ENCODE measurements around the gene SNX22. TPM values are rescaled to one million over a fixed set of nuclear protein-coding genes. Genes with fewer than 3 reads are reported as not detected.
A peak's percentile ranks its signal among the peaks of the same experiment; 100 is the strongest.

Gene SNX22
- total and polyA plus RNA-seq, 2 of the 8 experiments (the other 6 are each of a cell fraction or from before 2014, with no cell fraction given) = 4.9 TPM

DNA sequence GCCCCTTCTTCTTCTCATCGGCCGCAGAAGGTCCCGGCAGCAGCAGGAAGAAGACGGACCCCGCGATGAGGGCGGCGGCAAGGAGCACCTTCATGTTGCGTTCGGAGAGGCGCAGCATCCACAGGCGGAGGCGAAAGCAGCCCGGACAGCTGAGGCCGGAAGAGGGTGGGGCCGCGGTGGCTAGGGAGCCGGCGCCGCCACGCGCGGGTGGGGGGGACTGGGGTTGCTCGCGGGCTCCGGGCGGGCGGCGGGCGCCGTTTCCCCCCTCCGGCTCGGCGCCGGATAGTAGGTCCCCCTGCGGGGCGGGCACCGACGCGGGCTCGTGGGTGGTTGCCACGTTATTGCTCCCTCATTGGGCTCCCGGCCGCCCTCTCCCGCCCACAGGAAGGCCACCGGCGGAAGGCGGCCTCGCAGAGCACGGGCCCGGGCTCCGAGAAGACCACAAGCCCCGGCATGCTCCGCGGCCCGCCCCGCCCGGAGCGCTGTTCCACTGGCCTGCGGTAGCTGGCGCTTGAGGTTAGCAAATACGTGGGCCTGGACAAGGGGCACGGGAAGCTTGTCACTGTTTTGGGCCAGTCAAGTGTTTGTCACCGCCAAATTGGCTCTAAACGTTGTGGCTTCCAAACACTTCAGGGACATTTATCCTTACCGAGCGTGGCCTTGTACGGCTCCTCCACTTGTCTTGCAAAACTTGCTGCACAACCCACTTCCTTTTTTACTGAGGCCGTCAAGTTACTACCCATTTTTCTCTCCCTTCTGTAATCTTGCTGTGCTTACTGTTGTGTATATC is 11.5 kb downstream of the SNX22 start, which contains the start of gene PPIB (continued):
- TF ChIP-seq RFX5 (IDR thresholded peaks at IDR 0.05; ENCODE audit: borderline replicate concordance, low read depth, low read length) = no peak
- no peak for TF ChIP-seq RXRA (IDR thresholded peaks at IDR 0.05; ENCODE audit: insufficient read depth, low read depth, low read length)
- TF ChIP-seq EP300 (IDR thresholded peaks at IDR 0.05; ENCODE audit: borderline replicate concordance in 1 of 2, low read depth in 2 of 2, low read length in 2 of 2) = peak in 1 of 2 experiments; percentile 97; a peak in 2 of 3 replicates
- no peak for TF ChIP-seq GTF2F1 (IDR thresholded peaks at IDR 0.05; ENCODE audit: borderline replicate concordance, low read depth, low read length)
- TF ChIP-seq NRF1 (IDR thresholded peaks at IDR 0.05; ENCODE audit: low read depth, low read length) = no peak
- no peak for TF ChIP-seq HDAC6 (IDR thresholded peaks at IDR 0.05; ENCODE audit: low read depth, low read length)
- TF ChIP-seq CHD1 (IDR thresholded peaks at IDR 0.05; ENCODE audit: low read depth, low read length) = peak; percentile 67; the same call in 1 of the 2 replicates
- no peak for TF ChIP-seq SIRT6 (IDR thresholded peaks at IDR 0.05; ENCODE audit: low read length)
- TF ChIP-seq HDAC2 (IDR thresholded peaks at IDR 0.05; ENCODE audit: borderline replicate concordance in 1 of 2, low read depth in 2 of 2, low read length in 2 of 2) = peak; percentile 57 to 83; a peak in 2 of 4 replicates
- TF ChIP-seq FOSL1 (IDR thresholded peaks at IDR 0.05; ENCODE audit: insufficient read depth, low read depth, low read length) = no peak
- TF ChIP-seq RAD21 (IDR thresholded peaks at IDR 0.05 in 1 of 2, conservative IDR thresholded peaks at IDR 0.05 in 1 of 2; ENCODE audit: low read depth in 2 of 2, low read length in 2 of 2) = peak; percentile 77 to 79
- no peak for TF ChIP-seq CBX8 (IDR thresholded peaks at IDR 0.05; ENCODE audit: borderline replicate concordance, low read depth, low read length)
- TF ChIP-seq CEBPB (IDR thresholded peaks at IDR 0.05; ENCODE audit: low read depth, low read length) = no peak
- peak; percentile 62 for TF ChIP-seq TAF7 (optimal IDR thresholded peaks at IDR 0.05; ENCODE audit: borderline replicate concordance, low read depth, low read length)
- TF ChIP-seq, protein P1, sequence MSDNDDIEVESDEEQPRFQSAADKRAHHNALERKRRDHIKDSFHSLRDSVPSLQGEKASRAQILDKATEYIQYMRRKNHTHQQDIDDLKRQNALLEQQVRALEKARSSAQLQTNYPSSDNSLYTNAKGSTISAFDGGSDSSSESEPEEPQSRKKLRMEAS (IDR thresholded peaks at IDR 0.05) = peak; percentile 41; the same call in 1 of the 2 replicates
- peak; percentile 54; the same call in 1 of the 2 replicates for TF ChIP-seq SUZ12 (IDR thresholded peaks at IDR 0.05; ENCODE audit: low read length)
- TF ChIP-seq SAP30 (IDR thresholded peaks at IDR 0.05; ENCODE audit: insufficient read depth, insufficient replicate concordance, low read length) = peak; percentile 40
- TF ChIP-seq SP4 (IDR thresholded peaks at IDR 0.05; ENCODE audit: low read length) = no peak
- TF ChIP-seq PHF8 (conservative IDR thresholded peaks at IDR 0.05; ENCODE audit: low read depth, low read length) = peak; percentile 79
- TF ChIP-seq, protein P2, sequence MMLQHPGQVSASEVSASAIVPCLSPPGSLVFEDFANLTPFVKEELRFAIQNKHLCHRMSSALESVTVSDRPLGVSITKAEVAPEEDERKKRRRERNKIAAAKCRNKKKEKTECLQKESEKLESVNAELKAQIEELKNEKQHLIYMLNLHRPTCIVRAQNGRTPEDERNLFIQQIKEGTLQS (IDR thresholded peaks at IDR 0.05; ENCODE audit: insufficient read depth, low read depth, low read length) = no peak
- TF ChIP-seq RNF2 (IDR thresholded peaks at IDR 0.05; ENCODE audit: borderline replicate concordance, low read depth, low read length, missing control alignments, poor library complexity, severe bottlenecking) = no peak
